Neuronal stem cell (in vitro differentiated cells): ENCODE results near the gene SDSL.
A peak's percentile ranks its signal among the peaks of the same experiment; 100 is the strongest.

Experiments used
- DNase-seq: peaks from one replicate; pipeline ENCODE4 v3.0.0-alpha.2; 2013; ENCODE audit warnings: low spot score
- H2AFZ ChIP-seq: one replicate; pipeline ENCODE4 v1.6.1; 2013; ENCODE audit warnings: mild to moderate bottlenecking, low read length, inconsistent platforms
- H2AK5ac ChIP-seq: 2 replicates; pipeline ENCODE4 v1.6.1; 2013; ENCODE audit warnings: low read depth, mild to moderate bottlenecking, inconsistent platforms, low read length, moderate library complexity, mixed read lengths
- H2BK120ac ChIP-seq: 2 replicates; pipeline ENCODE4 v1.6.1; 2013; ENCODE audit warnings: low read depth, mild to moderate bottlenecking, inconsistent platforms, low read length, moderate library complexity, mixed read lengths
- H2BK12ac ChIP-seq: one replicate; pipeline ENCODE4 v1.6.1; 2013; ENCODE audit warnings: low read length, inconsistent platforms
- H2BK15ac ChIP-seq: 2 replicates; pipeline ENCODE4 v1.6.1; 2013; ENCODE audit warnings: mild to moderate bottlenecking, low read length, inconsistent platforms, mixed read lengths
- H2BK5ac ChIP-seq: one replicate; pipeline ENCODE4 v1.6.1; 2013; ENCODE audit warnings: inconsistent platforms, mild to moderate bottlenecking, low read length, moderate library complexity
- H3K14ac ChIP-seq: one replicate; pipeline ENCODE4 v1.6.1; 2013; ENCODE audit warnings: low read length, inconsistent platforms
- H3K18ac ChIP-seq: 2 replicates; pipeline ENCODE4 v1.6.1; 2013; ENCODE audit warnings: low read length, inconsistent platforms
- H3K23ac ChIP-seq: 2 replicates; pipeline ENCODE4 v1.6.1; 2013; ENCODE audit warnings: low read depth, mild to moderate bottlenecking, mixed read lengths, low read length, inconsistent platforms; ENCODE audit not compliant: poor library complexity
- H3K27ac ChIP-seq: replicated peaks from 3 replicates; pipeline ENCODE4 v1.5.1; 2013; ENCODE audit warnings: low read length, inconsistent platforms
- H3K27me3 ChIP-seq, 3 experiments: 2 replicates each; pipeline ENCODE4 v1.6.1; 2013; ENCODE audit warnings: low read length in 3 of 3, mild to moderate bottlenecking in 2 of 3, inconsistent platforms in 1 of 3, low read depth in 1 of 3, mixed read lengths in 1 of 3, moderate library complexity in 1 of 3; ENCODE audit not compliant: control insufficient read depth in 3 of 3, insufficient read depth in 3 of 3
- H3K36me3 ChIP-seq, 2 donors: replicated peaks in 1 of 2; 2 replicates each; pipeline ENCODE4 v1.6.1; 2013; ENCODE audit warnings: low read length in 2 of 2; ENCODE audit not compliant: control insufficient read depth in 2 of 2, insufficient read depth in 2 of 2
- H3K4ac ChIP-seq: 2 replicates; pipeline ENCODE4 v1.6.1; 2013; ENCODE audit warnings: inconsistent platforms, mild to moderate bottlenecking, low read length, moderate library complexity
- H3K4me1 ChIP-seq, 2 donors: 1 replicate in 1 of 2; 2 replicates in 1 of 2; pipeline ENCODE4 v1.6.1; 2013; ENCODE audit warnings: low read length in 2 of 2, low read depth in 1 of 2; ENCODE audit not compliant: control insufficient read depth in 2 of 2, insufficient read depth in 1 of 2
- H3K4me2 ChIP-seq: one replicate; pipeline ENCODE4 v1.6.1; 2013; ENCODE audit warnings: mild to moderate bottlenecking, low read length, inconsistent platforms; ENCODE audit not compliant: insufficient read depth, poor library complexity, severe bottlenecking
- H3K4me3 ChIP-seq, 2 donors: 2 replicates each; pipeline ENCODE4 v1.5.1; 2013; ENCODE audit warnings: low read length in 2 of 2, mild to moderate bottlenecking in 2 of 2, inconsistent platforms in 1 of 2, moderate library complexity in 1 of 2
- H3K79me1 ChIP-seq: one replicate; pipeline ENCODE4 v1.6.1; 2013; ENCODE audit warnings: low read depth, mild to moderate bottlenecking, inconsistent platforms, low read length, moderate library complexity
- H3K9ac ChIP-seq: one replicate; pipeline ENCODE4 v1.6.1; 2013; ENCODE audit warnings: mild to moderate bottlenecking, low read depth, low read length, inconsistent platforms; ENCODE audit not compliant: poor library complexity
- H3K9me3 ChIP-seq, 2 donors: replicated peaks in 1 of 2; 2 replicates each; pipeline versions ENCODE3 to v1.6.1; 2013; ENCODE audit warnings: low read length in 2 of 2, mild to moderate bottlenecking in 2 of 2, inconsistent platforms in 1 of 2, low read depth in 1 of 2, mixed read lengths in 1 of 2, moderate library complexity in 1 of 2; ENCODE audit not compliant: control insufficient read depth in 2 of 2, insufficient read depth in 1 of 2
- H4K8ac ChIP-seq: one replicate; pipeline ENCODE4 v1.6.1; 2013; ENCODE audit warnings: low read depth, mild to moderate bottlenecking, inconsistent platforms, low read length, moderate library complexity
- H4K91ac ChIP-seq: one replicate; pipeline ENCODE4 v1.6.1; 2013; ENCODE audit warnings: low read length, low read depth, mild to moderate bottlenecking, inconsistent platforms; ENCODE audit not compliant: poor library complexity
- WGBS, 2 donors: extraction: QIAGEN DNeasy Blood & Tissue Kit; methylation state at CpG; one replicate each; pipeline ENCODE4 v1.1.7; 2013; ENCODE audit warnings: missing lambda C conversion rate in 2 of 2, mixed read lengths in 1 of 2; ENCODE audit not compliant: insufficient read length in 2 of 2, insufficient replicate concordance in 1 of 2; ENCODE audit errors: extremely low coverage in 2 of 2; 5-methylcytosine and 5-hydroxymethylcytosine counted together

SDSL gene

GRCh38 chr12:113462998-113463745 is 41.0 kb downstream of the SDSL start:
- H2AFZ ChIP-seq, result peak overlapping the region; percentile 80
- H3K27ac ChIP-seq, result no peak overlapping the region
- no peak overlapping the region for H4K8ac ChIP-seq
- H3K18ac ChIP-seq, result peak overlapping the region; percentile 91
- no peak overlapping the region for H4K91ac ChIP-seq
- no peak overlapping the region for H3K4me3 ChIP-seq
- H2BK120ac ChIP-seq, result no peak overlapping the region
- no CpG with 5 or more reads among the region's 91 CpGs for WGBS, 2 donors
- peak overlapping the region; percentile 26 for H3K23ac ChIP-seq
- H3K4me1 ChIP-seq, result peaks cover 18 to 29% of the 10 kb centered on the region in 2 donors
- H2AK5ac ChIP-seq, result peak overlapping the region; percentile 92
- H2BK5ac ChIP-seq, result peak overlapping the region; percentile 87
- H3K27me3 ChIP-seq, result peaks cover 8 to 88% (median 36%) of the 10 kb centered on the region in 3 experiments
- peaks cover 7% of the 10 kb centered on the region for H3K79me1 ChIP-seq
- peak overlapping the region; percentile 99 for H2BK12ac ChIP-seq
- peaks cover 0 to 5% of the 10 kb centered on the region in 2 donors for H3K36me3 ChIP-seq
- peaks cover 0 to 5% of the 10 kb centered on the region in 2 donors for H3K9me3 ChIP-seq
- no peak overlapping the region for H3K9ac ChIP-seq
- H3K14ac ChIP-seq, result peak overlapping the region; percentile 43
- H3K4me2 ChIP-seq, result peak overlapping the region; percentile 36
- peak overlapping the region; percentile 64 for H2BK15ac ChIP-seq
- no peak overlapping the region for H3K4ac ChIP-seq
- peak; percentile 11 for DNase-seq

GRCh38 chr12:113463746-113464451 is 41.7 kb downstream of the SDSL start:
- H3K4me1 ChIP-seq, result peaks cover 18 to 35% of the 10 kb centered on the region in 2 donors
- DNase-seq, result peak; percentile 18
- no CpG with 5 or more reads among the region's 57 CpGs for WGBS, 2 donors

GRCh38 chr12:113464452-113464775 is 42.2 kb downstream of the SDSL start:
- Histone ChIP-seq H3K4me3 (no peak overlapping the region), H4K91ac (no peak overlapping the region), H3K27me3 (peaks cover 8 to 88% (median 46%) of the 10 kb centered on the region in 3 experiments), H3K18ac (peak overlapping the region; percentile 91), H3K4me2 (peak overlapping the region; percentile 85), H3K27ac (no peak overlapping the region), H2BK120ac (peak overlapping the region; percentile 93), H3K4ac (no peak overlapping the region), H2AFZ (peak overlapping the region; percentile 80), H3K9ac (peak overlapping the region; percentile 45), H4K8ac (no peak overlapping the region), H3K9me3 (peaks cover 0 to 5% of the 10 kb centered on the region in 2 donors), H3K36me3 (peaks cover 0 to 8% of the 10 kb centered on the region in 2 donors), H2BK12ac (peak overlapping the region; percentile 99), H3K14ac (no peak overlapping the region), H3K4me1 (peaks cover 18 to 40% of the 10 kb centered on the region in 2 donors), H2AK5ac (peak overlapping the region; percentile 92), H2BK15ac (peak overlapping the region; percentile 64), H2BK5ac (peak overlapping the region; percentile 87), H3K79me1 (peaks cover 7% of the 10 kb centered on the region), H3K23ac (no peak overlapping the region)
- WGBS, 2 donors, result no CpG with 5 or more reads among the region's 16 CpGs
- DNase-seq, result peak; percentile 26

More at GRCh38 chr12:113463746-113464451, 41.7 kb downstream of the SDSL start:
- H3K4ac ChIP-seq, result no peak overlapping the region
- H2BK15ac ChIP-seq, result peak overlapping the region; percentile 64
- no peak overlapping the region for H3K27ac ChIP-seq
- H3K36me3 ChIP-seq, result peaks cover 0 to 6% of the 10 kb centered on the region in 2 donors
- no peak overlapping the region for H4K8ac ChIP-seq
- H3K4me2 ChIP-seq, result peak overlapping the region; percentile 37
- H3K14ac ChIP-seq, result no peak overlapping the region
- no peak overlapping the region for H4K91ac ChIP-seq
- no peak overlapping the region for H3K4me3 ChIP-seq
- H3K23ac ChIP-seq, result no peak overlapping the region
- H3K79me1 ChIP-seq, result peaks cover 7% of the 10 kb centered on the region
- H3K9me3 ChIP-seq, result peaks cover 0 to 5% of the 10 kb centered on the region in 2 donors
- H2AK5ac ChIP-seq, result peak overlapping the region; percentile 92
- no peak overlapping the region for H3K9ac ChIP-seq
- H2BK5ac ChIP-seq, result peak overlapping the region; percentile 87
- peak overlapping the region; percentile 91 for H3K18ac ChIP-seq
- H3K27me3 ChIP-seq, result peaks cover 8 to 88% (median 43%) of the 10 kb centered on the region in 3 experiments
- H2BK12ac ChIP-seq, result peak overlapping the region; percentile 99
- peak overlapping the region; percentile 93 for H2BK120ac ChIP-seq
- H2AFZ ChIP-seq, result peak overlapping the region; percentile 80
